Activated CD8-positive, alpha-beta memory T cell treated with anti-CD3 and anti-CD28 coated beads for 48 hours (primary cell): ENCODE results near the gene GADD45G.

Source experiments
- DNase-seq, 3 experiments: peaks; one replicate each; pipeline ENCODE4 v3.0.0-alpha.2; 2020; ENCODE audit warnings: low read depth in 2 of 3, low spot score in 2 of 3

The GADD45G gene, protein sequence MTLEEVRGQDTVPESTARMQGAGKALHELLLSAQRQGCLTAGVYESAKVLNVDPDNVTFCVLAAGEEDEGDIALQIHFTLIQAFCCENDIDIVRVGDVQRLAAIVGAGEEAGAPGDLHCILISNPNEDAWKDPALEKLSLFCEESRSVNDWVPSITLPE

DNA sequence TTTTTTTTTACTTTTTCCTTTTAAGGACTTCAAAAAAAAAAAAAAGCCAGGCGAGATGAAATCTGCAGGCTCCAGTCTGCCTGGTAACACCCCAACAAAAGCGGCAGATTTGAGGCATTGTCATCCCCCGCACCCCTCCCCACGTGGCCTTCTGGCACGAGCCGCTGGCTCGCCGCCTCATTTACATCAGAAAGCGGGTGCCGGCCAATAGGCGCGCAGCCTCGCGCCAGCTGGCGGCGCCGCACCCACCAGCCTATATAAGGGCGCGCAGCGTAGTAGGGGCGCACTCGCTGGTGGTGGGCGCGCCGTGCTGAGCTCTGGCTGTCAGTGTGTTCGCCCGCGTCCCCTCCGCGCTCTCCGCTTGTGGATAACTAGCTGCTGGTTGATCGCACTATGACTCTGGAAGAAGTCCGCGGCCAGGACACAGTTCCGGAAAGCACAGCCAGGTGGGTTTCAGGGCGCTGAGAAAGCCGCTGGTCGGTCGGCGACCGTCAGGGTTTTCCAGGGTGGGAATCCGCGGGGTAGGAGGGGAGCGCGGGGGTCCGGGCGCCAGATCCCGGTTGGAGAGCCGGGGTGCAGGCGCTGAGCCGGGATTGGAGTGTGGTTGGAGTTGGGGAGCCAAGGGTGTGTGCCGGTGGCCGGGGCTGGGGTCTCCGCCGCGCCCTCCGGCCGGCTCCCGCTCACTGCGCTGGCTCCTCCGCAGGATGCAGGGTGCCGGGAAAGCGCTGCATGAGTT, at the start of gene GADD45G:
TSS of gene GADD45G (plus strand) at position 284 of the 736 bp plus-strand sequence. CDS start at position 394, 110 bp downstream.
- DNase-seq: peak; percentile 40 to 67 (median 57)

DNA sequence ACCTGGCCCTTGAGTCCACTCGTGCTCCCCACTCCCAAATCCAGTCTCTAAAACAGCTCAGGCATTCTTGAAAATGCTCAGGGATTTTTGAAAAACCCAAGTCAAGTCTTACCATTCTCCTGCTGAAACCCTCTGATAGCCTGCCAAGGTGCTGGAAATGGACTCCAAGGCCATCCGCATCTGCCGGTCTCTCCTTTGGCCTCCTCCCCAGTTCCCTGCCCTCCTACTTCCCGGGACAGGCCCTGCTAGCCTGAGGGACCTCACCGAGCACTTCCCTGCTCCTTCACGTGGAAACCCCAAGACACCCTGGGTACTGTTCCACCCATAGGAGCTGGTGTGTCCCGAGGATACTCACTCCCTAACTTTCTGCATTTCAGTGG, 49.8 kb upstream of the GADD45G start:
- no peak for DNase-seq

DNA sequence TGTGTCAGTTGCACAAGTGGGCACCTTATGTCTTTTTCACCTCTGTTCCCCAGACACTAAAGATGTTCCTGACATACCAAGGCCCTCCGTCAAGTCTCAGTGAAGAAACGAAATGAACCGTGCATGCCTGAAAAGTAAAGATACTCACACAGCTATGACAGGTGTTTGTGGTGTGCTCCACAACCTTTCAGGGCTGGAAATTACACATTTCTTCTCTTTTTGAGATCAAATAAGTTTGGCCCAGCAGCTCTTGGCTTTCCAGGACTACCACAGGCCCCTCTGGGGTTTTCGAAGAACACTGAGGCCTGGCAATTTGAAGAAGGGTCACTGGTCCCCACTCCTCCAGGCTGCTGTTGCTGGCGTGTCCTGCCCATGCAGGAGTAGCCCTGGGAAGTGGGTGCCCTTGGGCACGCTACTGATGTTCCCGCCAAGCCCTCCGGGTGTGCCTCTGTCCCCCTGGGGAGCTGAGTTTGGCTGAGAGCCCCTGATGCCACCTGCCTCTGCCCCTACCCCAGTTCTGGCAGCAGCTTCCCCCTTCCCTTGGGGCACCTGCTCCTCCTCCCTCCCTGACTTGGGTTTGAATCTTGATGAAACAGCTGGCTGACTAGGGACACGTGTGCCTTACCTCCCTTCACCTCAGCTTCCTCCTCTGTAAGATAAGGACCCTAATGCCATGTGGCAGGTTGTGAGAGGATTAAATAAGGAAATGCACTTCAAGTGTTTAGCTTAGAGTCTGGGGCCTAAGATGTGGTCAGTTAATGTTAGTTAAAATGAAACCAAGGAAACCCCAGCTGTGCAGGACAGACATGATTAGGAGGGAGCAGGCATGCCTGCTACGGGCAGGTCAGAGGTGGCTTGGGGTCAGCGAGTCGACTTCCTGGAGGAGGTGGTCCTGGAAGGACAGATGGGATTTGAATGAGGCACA, 49.1 kb upstream of the GADD45G start:
- DNase-seq: no peak

DNA sequence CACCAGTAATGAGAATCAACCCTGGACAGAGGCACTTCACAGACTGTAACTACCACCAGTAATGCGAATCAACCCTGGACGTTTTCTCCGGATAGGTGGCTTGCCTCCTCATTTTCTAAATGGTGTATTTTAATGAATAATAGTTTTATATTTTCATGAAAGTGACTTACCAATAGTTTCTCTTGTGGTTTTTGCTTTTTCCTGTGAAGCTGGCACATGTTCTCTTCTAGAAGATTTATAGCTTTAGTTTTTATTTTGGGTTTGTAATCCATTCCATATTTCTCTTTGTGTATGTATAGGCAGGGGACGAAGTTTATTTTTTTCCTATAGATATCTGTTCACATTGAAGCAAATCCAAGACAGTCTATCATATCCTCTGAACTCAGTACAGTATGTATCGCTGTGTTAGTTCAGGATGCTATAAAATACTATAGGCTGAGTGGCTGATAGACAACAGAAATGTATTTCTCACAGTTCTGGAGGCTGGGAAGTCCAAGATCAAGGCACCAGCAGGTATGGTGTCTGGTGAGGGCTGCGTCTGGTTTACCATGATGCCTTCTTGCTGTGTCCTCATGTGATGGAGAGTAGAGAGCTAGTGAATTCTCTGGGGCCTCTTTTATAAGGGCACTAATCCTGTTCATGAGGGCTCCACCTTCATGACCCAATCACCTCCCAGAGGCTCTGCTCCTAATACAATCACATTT, 46.5 kb upstream of the GADD45G start:
- DNase-seq: no peak

DNA sequence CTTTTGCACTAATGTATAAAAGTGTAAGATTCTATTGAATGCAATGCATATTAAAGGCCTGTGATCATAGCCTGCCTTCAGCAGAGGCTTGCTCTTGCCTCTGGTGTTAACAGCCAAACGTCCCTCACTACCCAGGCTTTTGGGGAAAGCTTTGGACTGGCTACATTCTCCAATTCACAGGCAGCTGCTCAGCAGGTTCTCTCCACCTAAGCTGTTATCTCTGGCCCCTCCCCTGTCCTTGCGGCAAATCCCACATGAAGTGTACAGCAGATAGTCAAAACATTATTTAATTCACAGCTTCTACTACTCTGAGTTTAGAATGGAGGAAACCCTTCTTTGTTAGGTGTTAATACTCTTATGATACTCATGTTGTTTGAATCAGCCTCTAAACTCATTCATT, 45.9 kb upstream of the GADD45G start:
- no peak for DNase-seq

DNA sequence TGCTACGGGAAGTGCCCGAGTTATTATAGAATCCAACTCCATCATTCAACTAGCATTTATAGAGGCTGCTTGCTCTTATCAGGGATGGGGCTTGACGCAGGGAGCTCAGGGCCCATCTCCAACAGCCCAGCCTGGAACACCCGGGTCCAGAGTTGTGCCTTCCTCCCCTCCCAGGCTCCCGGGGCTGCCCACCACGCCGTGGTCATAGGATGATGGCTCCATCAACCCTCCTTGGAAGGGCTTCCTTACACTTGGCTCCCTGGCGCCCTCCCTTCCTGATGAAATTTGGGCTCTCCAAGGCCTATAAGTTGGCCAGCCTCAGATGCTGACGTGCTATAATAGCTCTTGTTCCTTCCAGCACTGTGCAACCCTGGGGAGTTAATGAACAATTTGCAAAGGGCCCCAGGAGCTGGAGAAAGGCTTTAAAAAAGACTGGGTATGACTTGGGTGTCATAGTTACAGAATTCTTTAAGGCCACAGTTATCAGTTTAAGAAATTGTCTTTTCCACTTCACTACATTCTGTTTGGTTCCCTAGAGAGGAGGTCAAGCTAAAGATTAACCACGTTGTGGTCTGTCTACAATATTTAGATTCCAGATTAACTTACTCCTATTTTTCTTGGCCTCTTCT, 42.5 kb upstream of the GADD45G start:
- no peak for DNase-seq

DNA sequence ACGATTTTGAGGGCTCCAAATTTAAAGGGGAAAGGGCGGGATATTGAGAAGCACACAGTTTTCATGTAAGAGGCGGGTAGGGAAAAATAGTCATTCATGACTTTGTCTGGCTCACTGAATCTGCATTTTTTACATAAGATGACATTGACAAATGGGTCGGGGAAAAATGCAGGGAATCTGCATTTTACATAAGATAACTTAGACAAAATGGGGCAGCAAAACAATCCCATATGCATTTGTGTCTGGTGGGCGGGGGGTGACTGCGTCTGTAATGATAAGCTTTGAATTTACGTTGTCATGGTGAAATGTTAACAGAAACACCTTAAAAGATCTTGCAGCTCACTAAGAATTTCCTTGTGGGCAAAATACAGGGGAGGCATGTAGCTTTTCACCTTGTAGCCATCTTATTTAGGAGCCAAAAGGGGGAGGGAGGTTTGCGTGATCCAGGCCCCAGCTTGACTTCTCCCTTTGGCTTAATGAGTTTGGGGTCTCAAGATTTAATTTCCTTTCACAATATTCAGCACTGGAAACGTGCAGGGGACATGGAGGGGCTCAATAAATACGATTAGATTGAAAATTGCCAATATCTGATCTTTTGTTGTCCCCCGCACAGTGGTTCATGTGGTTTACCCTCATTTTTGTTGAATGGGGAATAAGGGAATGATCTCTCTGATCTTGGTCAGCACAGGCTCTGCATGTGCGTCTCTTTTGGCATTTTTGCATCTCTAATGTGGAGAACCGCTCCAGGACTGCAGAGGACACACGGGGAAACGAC, 41.1 kb upstream of the GADD45G start:
- no peak for DNase-seq

DNA sequence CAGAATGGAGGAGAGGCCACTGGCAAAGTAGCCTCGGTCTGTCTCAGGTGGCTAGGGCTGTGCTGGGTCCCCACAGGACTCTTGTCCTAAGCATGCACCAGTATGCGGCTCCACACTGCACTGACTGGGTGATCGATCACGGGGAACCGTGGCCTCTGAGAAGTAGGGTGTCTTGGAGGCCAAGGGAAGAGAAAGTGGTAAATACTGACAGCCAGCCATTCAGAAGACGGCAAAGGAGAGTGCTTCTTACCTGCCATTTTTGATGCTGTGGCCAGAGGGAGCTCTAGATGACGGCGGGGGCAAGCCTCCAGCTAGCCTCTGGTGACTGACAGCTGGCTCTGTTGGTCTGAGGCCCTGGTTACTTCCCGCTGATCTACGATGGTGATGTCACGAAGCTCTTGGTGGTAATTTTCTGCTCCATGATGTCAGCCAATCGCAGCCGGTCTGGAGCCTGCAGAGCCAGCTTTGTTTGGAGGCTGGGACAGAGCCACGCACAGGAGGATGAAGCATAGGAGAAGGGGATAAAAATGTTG, 40.4 kb upstream of the GADD45G start:
- DNase-seq: no peak

DNA sequence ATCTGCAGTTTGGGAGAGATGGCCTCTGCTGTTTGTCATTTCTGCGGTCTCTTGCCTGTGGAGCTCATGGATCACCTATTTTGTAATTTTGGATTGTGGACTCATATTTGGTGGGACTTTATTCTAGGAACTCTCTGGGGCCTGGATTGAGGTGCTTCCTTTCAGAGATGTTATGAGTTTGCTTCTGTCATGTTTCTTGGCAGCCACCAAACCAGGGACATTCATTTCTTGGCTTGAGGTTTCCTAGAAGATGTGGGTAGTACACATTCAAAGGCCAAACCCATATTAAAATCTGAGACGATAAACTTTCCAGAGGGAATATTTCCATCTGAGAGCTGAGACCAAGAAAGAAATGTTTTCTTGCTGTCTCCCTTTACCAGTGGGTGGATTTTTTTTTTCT, 37.2 kb upstream of the GADD45G start:
- no peak for DNase-seq

DNA sequence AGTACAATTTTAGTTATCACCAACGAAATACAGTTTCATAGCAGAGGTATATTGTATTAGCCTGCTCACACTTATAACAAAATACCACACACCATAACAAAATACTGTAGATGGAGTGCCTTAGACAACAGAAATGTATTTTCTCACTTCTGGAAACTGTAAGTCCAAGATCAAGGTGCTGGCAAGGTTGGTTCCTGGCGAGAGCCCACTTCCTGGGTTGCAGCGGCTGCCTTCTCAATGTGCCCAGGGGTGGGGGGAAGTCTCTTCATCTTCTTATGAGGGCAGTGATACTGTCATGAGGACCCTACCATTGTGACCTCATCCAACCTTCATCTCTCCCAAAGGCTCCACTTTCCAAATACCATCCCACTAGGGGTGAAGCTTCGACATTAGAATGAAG, 30.5 kb upstream of the GADD45G start:
- no peak for DNase-seq

DNA sequence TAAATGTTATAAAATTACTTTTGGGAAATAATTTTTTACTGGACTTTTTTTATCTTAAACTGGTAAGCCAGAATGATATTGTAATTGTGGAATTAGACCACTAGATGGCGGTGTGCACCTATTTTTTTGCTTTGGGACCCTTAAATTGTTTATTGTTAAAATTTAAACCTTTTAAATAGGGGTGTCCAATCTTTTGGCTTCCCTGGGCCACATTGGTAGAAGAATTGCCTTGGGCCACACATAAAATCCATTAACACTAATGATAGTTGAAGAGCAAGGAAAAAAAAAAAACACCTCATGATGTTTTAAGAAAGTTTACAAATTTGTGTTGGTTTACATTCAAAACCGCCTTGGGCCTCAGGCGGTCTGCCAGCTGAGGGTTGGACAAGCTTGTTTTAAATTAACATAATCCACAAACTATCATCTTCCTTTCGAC, 28.4 kb upstream of the GADD45G start:
- no peak for DNase-seq

DNA sequence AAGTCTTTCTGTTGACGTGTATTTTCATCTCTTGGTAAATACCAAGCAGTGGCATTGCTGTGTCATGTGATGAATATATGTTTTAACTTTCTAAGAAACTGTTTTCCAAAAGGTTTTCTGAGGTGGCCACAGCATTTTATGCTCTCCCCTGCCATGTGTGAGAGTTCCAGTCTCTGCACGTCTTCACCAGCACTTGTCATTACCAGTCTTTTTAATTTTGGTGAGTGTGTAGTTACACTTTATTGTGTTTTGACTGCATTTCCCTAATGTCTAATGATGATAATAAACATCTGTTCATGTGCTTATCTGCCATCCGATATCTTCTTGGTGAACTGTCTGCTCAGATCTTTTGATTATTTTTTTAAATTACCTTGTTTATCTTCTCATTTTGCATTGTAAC, 27.4 kb upstream of the GADD45G start:
- DNase-seq: no peak

DNA sequence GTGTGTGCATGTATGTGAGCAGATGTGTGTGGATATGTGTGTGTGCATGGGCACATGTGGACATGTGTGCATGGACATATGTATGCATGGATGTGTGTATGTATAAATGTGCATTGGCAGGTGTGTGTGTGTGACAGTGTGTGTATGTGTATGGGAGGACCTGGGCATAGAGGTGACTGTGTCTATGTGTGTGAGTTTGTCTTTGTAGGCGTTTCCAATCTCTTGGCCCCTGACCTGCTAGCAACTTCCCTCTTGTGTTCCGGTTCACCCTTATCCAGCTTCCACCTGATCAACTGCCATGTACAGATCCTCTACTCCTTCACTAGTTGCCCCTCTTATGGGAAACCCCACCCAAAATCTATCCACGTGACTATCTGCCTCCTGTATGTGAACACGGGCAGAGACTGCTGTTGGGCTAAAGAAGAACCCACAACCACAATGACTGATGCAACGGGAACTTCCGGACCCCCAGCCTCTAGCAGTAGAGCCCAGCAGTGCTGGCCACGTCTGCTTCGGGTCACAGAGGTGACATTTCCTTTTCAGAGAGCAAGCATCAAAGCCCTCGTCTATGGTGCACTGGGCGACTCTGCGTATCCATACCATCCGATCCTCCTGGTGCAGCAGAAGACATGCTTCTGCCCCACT, 24.9 kb upstream of the GADD45G start:
- no peak for DNase-seq

DNA sequence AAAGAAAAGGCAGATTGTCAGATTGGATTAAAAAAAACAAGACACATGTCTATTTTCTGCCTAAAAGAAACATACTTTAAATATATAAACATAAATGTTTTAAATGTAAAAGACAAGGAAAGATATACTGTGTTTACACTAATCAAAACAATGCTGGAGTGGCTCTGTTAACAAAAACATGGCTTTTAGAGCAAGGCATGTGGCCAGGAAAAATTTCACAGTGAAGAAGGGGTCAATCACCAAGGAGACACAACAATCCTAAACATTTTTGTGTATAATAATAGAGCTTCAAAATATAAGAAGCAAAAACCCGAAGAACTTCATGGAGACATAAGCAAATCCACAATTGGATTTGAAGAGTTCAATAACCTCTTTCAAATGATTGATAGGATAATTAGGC, 18.5 kb upstream of the GADD45G start:
- no peak for DNase-seq

DNA sequence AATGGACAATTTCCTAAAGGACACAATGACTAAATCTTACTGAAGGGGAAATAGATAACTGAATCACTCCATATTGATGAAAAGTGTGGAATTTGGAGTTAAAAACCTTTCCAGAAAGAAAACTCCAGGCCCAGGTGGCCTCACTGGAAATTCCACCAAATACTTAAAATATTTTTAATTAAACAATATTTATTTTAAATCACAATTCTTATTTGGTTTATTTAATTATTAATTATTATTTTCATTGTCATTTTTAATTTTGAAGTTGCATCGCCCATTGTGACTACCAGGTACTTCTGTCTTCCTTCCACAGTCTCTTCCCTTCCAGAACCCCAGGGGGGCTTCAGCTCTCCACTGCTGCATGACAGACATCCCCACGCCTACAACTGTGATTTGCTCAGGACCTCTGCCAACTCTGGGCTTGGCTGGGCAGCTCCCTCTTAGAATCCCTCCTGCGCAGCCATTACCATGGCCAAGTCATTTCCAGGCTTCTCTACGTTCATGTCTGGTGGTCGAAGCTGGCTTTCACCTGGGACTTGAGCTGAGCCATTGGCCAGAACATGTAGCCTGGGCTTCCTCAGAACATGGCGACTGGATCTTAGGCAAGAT, 16.4 kb upstream of the GADD45G start:
- no peak for DNase-seq

DNA sequence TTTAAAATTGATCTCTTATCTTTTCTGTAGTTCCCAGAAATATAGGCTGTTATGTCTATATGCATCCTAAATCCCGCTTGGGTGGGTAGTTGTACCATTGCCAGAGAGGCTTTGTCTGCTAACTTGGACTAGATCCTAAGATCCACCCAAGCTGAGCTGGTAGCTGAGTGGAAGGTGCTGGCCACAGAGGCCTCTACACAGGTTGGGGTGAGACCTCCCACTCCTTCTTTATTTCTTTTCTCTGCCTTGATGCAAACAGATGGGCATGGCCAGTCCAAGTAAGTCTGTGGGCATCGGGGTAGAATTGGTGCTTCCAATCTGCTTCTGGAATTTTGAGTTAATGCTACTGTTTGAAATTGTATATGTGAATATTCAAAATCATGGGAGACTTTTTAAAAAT, 14.4 kb upstream of the GADD45G start:
- no peak for DNase-seq

DNA sequence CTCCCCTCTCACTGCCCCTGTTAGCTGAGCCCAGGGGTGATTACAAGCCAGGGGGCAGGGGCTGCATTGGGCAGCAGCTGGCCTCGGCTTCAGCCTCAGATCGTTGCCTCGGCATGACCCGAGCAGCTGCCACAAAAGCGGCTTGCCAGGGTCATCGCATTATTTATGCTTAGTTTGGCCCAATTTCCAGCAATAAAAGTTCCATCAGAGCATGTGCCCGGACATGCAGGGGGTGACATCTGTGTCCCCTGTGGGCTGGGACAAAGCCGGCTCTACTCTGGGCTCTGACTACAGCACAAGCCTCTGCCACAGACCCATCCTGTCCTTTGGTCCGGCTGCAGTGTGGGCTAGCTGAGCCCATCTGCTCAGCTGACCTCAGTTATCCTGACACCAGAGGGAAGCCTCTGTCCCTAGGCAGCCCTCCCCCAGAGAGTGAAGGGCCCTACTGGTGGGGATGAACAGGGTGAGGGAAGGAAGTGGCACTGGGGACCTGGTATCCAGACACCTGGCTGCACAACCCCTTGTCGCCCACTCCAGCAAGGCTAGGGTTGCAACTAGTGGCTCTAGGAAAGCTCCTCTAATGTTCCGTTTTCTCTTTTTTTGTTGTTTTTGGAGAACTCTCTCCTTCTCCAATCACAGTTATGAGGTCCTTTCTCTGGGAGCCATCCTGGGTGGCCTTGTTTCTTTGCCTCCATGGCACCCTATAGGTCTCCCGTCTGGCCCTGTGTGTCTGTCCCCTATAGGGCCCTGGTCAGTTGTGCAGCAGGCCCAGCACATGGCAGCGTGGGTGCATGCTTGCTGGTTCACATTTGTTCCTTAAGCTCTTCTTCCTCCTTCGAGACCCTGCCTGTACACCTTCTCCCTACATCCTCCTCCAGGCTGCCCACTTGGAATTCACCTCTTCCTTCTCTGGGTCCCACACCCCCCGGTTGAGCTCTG, 13.3 kb upstream of the GADD45G start:
- DNase-seq: no peak
